Measurements from ENCODE around the gene SNRNP25. TPM values are rescaled to one million over a fixed set of nuclear protein-coding genes. Genes with fewer than 3 reads are reported as not detected.

SNRNP25 gene
- total and polyA plus RNA-seq, 2 of the 8 experiments (the other 6 are each of a cell fraction or from before 2014, with no cell fraction given) = 53.0 to 58.4 TPM

- H3K79me1 ChIP-seq (ENCODE audit: low read depth, low read length) = peaks cover 2% of the 10 kb centered on the region; the same call in 1 of the 2 replicates
- H2AFZ ChIP-seq (ENCODE audit: low read length) = no peak overlapping the region
- H3K36me3 ChIP-seq (ENCODE audit: control insufficient read depth in 2 of 4, insufficient read depth in 4 of 4, low read length in 3 of 4) = peaks cover 24 to 68% (median 51%) of the 10 kb centered on the region in 4 experiments
- H2BK20ac ChIP-seq (ENCODE audit: low read length) = no peak overlapping the region
- H3K27ac ChIP-seq (ENCODE audit: low read depth, low read length) = no peak overlapping the region
- no peak overlapping the region for H2BK120ac ChIP-seq (replicated peaks; ENCODE audit: low read depth, low read length)
- H3K4me1 ChIP-seq (replicated peaks in 1 of 4; ENCODE audit: control insufficient read depth in 3 of 4, insufficient read depth in 4 of 4, low read length in 3 of 4) = no peaks in the 10 kb centered on the region
- no peak overlapping the region for H3K4me2 ChIP-seq (ENCODE audit: insufficient read depth in 1 of 2, low read depth in 2 of 2, low read length in 2 of 2)
- no peak overlapping the region for H3K56ac ChIP-seq (replicated peaks; ENCODE audit: insufficient read length, low read depth, low read length)
- no peak overlapping the region for H3K23ac ChIP-seq (ENCODE audit: insufficient read length)
- H3K27me3 ChIP-seq (replicated peaks in 1 of 4; ENCODE audit: control insufficient read depth in 3 of 4, extremely low read depth in 1 of 4, insufficient read depth in 3 of 4, low read length in 3 of 4) = no peaks in the 10 kb centered on the region
- H4K8ac ChIP-seq (ENCODE audit: extremely low read depth, insufficient read depth, low read length) = no peak overlapping the region
- no peak overlapping the region for H3K4me3 ChIP-seq (ENCODE audit: extremely low read depth in 1 of 4, insufficient read depth in 2 of 4, low read depth in 3 of 4, low read length in 4 of 4)
- peaks cover 0 to 21% of the 10 kb centered on the region in 2 experiments for H4K20me1 ChIP-seq (replicated peaks in 1 of 2; ENCODE audit: control insufficient read depth in 1 of 2, insufficient read depth in 2 of 2, low read length in 2 of 2)
- no peak overlapping the region for H4K5ac ChIP-seq (ENCODE audit: insufficient read length, low read depth, low read length)
- H3K9me3 ChIP-seq (ENCODE audit: insufficient read depth in 2 of 2, low read depth in 1 of 2, low read length in 1 of 2) = no peaks in the 10 kb centered on the region; a peak in 1 of 4 replicates
- DNase-seq (ENCODE audit: low read depth in 1 of 2, low spot score in 2 of 2) (no peak), FAIRE-seq (no peak)
- H3K9ac ChIP-seq (replicated peaks in 1 of 4; ENCODE audit: extremely low read depth in 1 of 4, low read depth in 3 of 4, low read length in 3 of 4) = no peak overlapping the region
- CTCF ChIA-PET (ENCODE audit: partially characterized antibody) = interaction anchor here (1.9 kb wide), 1 partner anchor 74 kb away, joined by 5 read pairs; no protein-coding TSS in a partner anchor
- WGBS, 2 experiments (ENCODE audit: extremely low coverage in 1 of 2, insufficient coverage in 1 of 2, insufficient read length in 1 of 2, insufficient replicate concordance in 2 of 2, low coverage in 1 of 2, low lambda C conversion rate in 2 of 2, missing lambda C conversion rate in 1 of 2) = 85% methylated on average over 5 of the region's 5 CpGs; no CpG with 5 or more reads in 1 of the 2 experiments
- no peak overlapping the region for H4K91ac ChIP-seq (replicated peaks; ENCODE audit: insufficient read length, low read length)
- no peak overlapping the region for H2BK15ac ChIP-seq (ENCODE audit: low read length)
- no peak overlapping the region for H2AK5ac ChIP-seq (ENCODE audit: low read depth, low read length)
- H3K79me2 ChIP-seq (ENCODE audit: control insufficient read depth in 1 of 2, insufficient read depth in 2 of 2, low read length in 2 of 2) = peaks cover 0 to 6% of the 10 kb centered on the region in 2 experiments; a peak in 2 of 4 replicates
- H3K23me2 ChIP-seq (ENCODE audit: low read depth, low read length) = no peaks in the 10 kb centered on the region
- H2BK5ac ChIP-seq (ENCODE audit: low read depth, low read length) = no peak overlapping the region
- POLR2A ChIA-PET (ENCODE audit: partially characterized antibody) = interaction anchor here (1.1 to 1.3 kb wide), 3 partner anchors 13 to 21 kb away, joined by 3 read pairs; no protein-coding TSS in a partner anchor
- no peak overlapping the region for H3K18ac ChIP-seq (ENCODE audit: extremely low read depth, low read length)
- H3K14ac ChIP-seq (ENCODE audit: insufficient read length) = no peak overlapping the region
- H2BK12ac ChIP-seq (ENCODE audit: low read depth, low read length) = no peak overlapping the region
- TF ChIP-seq SP4 (IDR thresholded peaks at IDR 0.05; ENCODE audit: low read length) (no peak), JUND (IDR thresholded peaks at IDR 0.05; ENCODE audit: low read length) (no peak), ZNF274 (IDR thresholded peaks at IDR 0.05; ENCODE audit: borderline replicate concordance, extremely low read depth, low read length) (no peak), SIRT6 (IDR thresholded peaks at IDR 0.05; ENCODE audit: low read length) (no peak), CTBP2 (IDR thresholded peaks at IDR 0.05; ENCODE audit: borderline replicate concordance, insufficient read depth, insufficient read length, low read length) (no peak)
- H3K4ac ChIP-seq (replicated peaks; ENCODE audit: insufficient read length, low read depth, low read length) = no peak overlapping the region
These were observed 10.3 kb upstream of the SNRNP25 start for GRCh38 chr16:43294-43693.
